HEK293 (cell line): ENCODE measurements around the gene KRT73.

Experiments
- ATF2 ChIP-seq: fragments of 450-650 bp; formaldehyde crosslinking; IDR thresholded peaks from 2 replicates; pipeline ENCODE4 v1.5.1; 2016; ENCODE audit warnings: missing biosample characterization, missing genetic modification characterization, low read depth
- PBX3 ChIP-seq: sonication (generic); formaldehyde crosslinking; IDR thresholded peaks from 2 replicates; pipeline ENCODE4 v1.8.1; 2022; ENCODE audit warnings: mild to moderate bottlenecking, moderate library complexity, missing genetic modification reagents
- PRDM10 ChIP-seq: fragments of 450-650 bp; formaldehyde crosslinking; IDR thresholded peaks from 2 replicates; pipeline ENCODE4 v1.5.1; 2016; ENCODE audit warnings: missing biosample characterization, missing genetic modification characterization
- ZBTB7A ChIP-seq: fragments of 450-650 bp; formaldehyde crosslinking; IDR thresholded peaks from 2 replicates; pipeline ENCODE4 v1.5.1; 2016; ENCODE audit warnings: low read depth, missing biosample characterization, missing genetic modification characterization
- ZNF157 ChIP-seq: fragments of 450-650 bp; formaldehyde crosslinking; IDR thresholded peaks from 2 replicates; pipeline ENCODE4 v1.5.1; 2016; ENCODE audit warnings: missing biosample characterization, missing genetic modification characterization
- ZNF768 ChIP-seq: fragments of 450-650 bp; formaldehyde crosslinking; IDR thresholded peaks from 2 replicates; pipeline ENCODE4 v1.5.1; 2018; ENCODE audit warnings: missing biosample characterization, mild to moderate bottlenecking, missing genetic modification characterization
- TF ChIP-seq, protein P1 (sequence below): fragments of 450-650 bp; formaldehyde crosslinking; IDR thresholded peaks from 2 replicates; pipeline ENCODE4 v1.5.1; 2016; ENCODE audit warnings: missing biosample characterization, missing genetic modification characterization
- TF ChIP-seq, protein P2 (sequence below): fragments of 450-650 bp; formaldehyde crosslinking; IDR thresholded peaks from 2 replicates; pipeline ENCODE4 v1.5.1; 2016; ENCODE audit warnings: missing biosample characterization, missing genetic modification characterization

DNA sequence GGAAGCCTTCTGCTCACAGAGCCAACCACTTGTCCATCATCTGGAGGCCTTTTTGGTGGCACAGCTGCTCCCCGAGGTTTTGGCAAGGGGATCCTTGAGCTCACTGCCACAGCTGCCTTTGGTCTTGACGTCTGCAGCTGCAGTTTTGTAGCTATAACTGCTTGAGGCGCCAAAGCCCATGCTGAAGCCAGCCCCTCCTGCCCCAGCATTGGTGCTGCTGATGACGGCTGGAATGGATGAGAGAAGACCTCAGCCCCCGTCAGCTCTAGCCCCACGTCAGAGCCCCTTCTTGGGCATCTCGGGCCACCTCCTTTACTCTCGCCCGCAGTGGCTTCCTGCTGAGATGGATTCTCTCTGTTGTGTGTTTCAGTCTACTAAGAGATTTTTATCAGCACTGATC is 32.4 kb downstream of the KRT73 start:
- TF ChIP-seq ATF2 (tag by site-specific recombination) (no peak), PBX3 (CRISPR knock-in tag) (no peak), PRDM10 (tag by site-specific recombination) (no peak), ZNF768 (tag by site-specific recombination) (no peak), ZNF157 (no peak), ZBTB7A (tag by site-specific recombination) (no peak)
- TF ChIP-seq, protein P1, sequence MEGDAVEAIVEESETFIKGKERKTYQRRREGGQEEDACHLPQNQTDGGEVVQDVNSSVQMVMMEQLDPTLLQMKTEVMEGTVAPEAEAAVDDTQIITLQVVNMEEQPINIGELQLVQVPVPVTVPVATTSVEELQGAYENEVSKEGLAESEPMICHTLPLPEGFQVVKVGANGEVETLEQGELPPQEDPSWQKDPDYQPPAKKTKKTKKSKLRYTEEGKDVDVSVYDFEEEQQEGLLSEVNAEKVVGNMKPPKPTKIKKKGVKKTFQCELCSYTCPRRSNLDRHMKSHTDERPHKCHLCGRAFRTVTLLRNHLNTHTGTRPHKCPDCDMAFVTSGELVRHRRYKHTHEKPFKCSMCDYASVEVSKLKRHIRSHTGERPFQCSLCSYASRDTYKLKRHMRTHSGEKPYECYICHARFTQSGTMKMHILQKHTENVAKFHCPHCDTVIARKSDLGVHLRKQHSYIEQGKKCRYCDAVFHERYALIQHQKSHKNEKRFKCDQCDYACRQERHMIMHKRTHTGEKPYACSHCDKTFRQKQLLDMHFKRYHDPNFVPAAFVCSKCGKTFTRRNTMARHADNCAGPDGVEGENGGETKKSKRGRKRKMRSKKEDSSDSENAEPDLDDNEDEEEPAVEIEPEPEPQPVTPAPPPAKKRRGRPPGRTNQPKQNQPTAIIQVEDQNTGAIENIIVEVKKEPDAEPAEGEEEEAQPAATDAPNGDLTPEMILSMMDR (tag by site-specific recombination), result no peak
- TF ChIP-seq, protein P2, sequence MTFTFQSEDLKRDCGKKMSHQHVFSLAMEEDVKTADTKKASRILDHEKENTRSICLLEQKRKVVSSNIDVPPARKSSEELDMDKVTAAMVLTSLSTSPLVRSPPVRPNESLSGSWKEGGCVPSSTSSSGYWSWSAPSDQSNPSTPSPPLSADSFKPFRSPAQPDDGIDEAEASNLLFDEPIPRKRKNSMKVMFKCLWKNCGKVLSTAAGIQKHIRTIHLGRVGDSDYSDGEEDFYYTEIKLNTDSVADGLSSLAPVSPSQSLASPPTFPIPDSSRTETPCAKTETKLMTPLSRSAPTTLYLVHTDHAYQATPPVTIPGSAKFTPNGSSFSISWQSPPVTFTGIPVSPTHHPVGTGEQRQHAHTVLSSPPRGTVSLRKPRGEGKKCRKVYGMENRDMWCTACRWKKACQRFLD (tag by site-specific recombination), result no peak
